A673 (cell line): ENCODE data around the gene METTL24. TPM values are rescaled to one million over a fixed set of nuclear protein-coding genes. Genes with fewer than 3 reads are reported as not detected.

Experiments
- BruUV-seq: library from RNA; stranded (reverse); fragments of 400-500 nt; replicated peaks from 2 replicates; lab custom pipeline; 2021; lab: Mats Ljungman, UMichigan
- CTCF ChIA-PET: fragments of 300-600 bp; sonication (Branson Sonifier 250); formaldehyde crosslinking; loops from one replicate; lab custom pipeline; 2022; ENCODE audit warnings: antibody characterized with exemption; lab: Charles Lee
- POLR2A ChIA-PET: fragments of 300-600 bp; sonication (Branson Sonifier 250); formaldehyde crosslinking; loops from one replicate; lab custom pipeline; 2022; ENCODE audit warnings: antibody characterized with exemption; ENCODE audit not compliant: low non-redundant PET; lab: Charles Lee
- DNase-seq: peaks from one replicate; pipeline ENCODE4 v3.0.0-alpha.2; 2015; ENCODE audit warnings: low spot score
- H3K27ac ChIP-seq: fragments of 200-600 bp; sonication (generic); 2 replicates; pipeline ENCODE4 v1.5.1; 2016; ENCODE audit warnings: mixed run types, low read depth, mild to moderate bottlenecking, mixed read lengths, antibody characterized with exemption, low read length; ENCODE audit not compliant: poor library complexity, severe bottlenecking
- H3K27me3 ChIP-seq: fragments of 200-600 bp; sonication (generic); replicated peaks from 2 replicates; pipeline ENCODE4 v1.6.1; 2017; ENCODE audit warnings: mixed run types, low read depth, mild to moderate bottlenecking, mixed read lengths, antibody characterized with exemption, low read length; ENCODE audit not compliant: insufficient read depth, poor library complexity
- H3K36me3 ChIP-seq: fragments of 200-600 bp; sonication (generic); 2 replicates; pipeline ENCODE4 v1.6.1; 2016; ENCODE audit warnings: mixed run types, mild to moderate bottlenecking, mixed read lengths, antibody characterized with exemption, low read length; ENCODE audit not compliant: insufficient read depth, poor library complexity, severe bottlenecking
- H3K4me1 ChIP-seq: fragments of 200-600 bp; sonication (generic); 2 replicates; pipeline ENCODE4 v1.6.1; 2017; ENCODE audit warnings: mixed run types, mild to moderate bottlenecking, mixed read lengths, antibody characterized with exemption, low read length; ENCODE audit not compliant: insufficient read depth, poor library complexity, severe bottlenecking
- H3K4me3 ChIP-seq: fragments of 200-600 bp; sonication (generic); 2 replicates; pipeline ENCODE4 v1.5.1; 2016; ENCODE audit warnings: low read depth, mixed run types, mild to moderate bottlenecking, mixed read lengths, low read length; ENCODE audit not compliant: poor library complexity, severe bottlenecking
- H3K9me3 ChIP-seq: fragments of 200-600 bp; sonication (generic); 2 replicates; pipeline ENCODE4 v1.6.1; 2016; ENCODE audit warnings: mixed run types, low read depth, mild to moderate bottlenecking, mixed read lengths, antibody characterized with exemption, low read length; ENCODE audit not compliant: poor library complexity, severe bottlenecking
- EZH2 ChIP-seq: fragments of 200-600 bp; sonication (generic); IDR thresholded peaks from 2 replicates; pipeline ENCODE4 v1.6.1; 2017; ENCODE audit warnings: borderline replicate concordance, low read depth, mild to moderate bottlenecking, mixed read lengths, antibody characterized with exemption, low read length; ENCODE audit not compliant: poor library complexity, severe bottlenecking
- intact Hi-C: fragments of 100-400 bp; cut with micrococcal nuclease; formaldehyde crosslinking; loops from one replicate; pipeline ENCODE4 v1.10.0; 2022; ENCODE audit not compliant: unreplicated experiment
- total RNA-seq: library from RNA; stranded (reverse); gene quantifications from 2 replicates; pipeline ENCODE4 v1.2.3, GENCODE V29; 2021
- TF ChIP-seq, protein P1 (sequence below): fragments of 300-800, 200-600 bp; sonication (generic); conservative IDR thresholded peaks from 2 replicates; pipeline ENCODE4 v1.5.1; 2017; ENCODE audit warnings: low read depth, mild to moderate bottlenecking, antibody characterized with exemption, low read length, moderate library complexity, mixed read lengths

METTL24 gene
- total RNA-seq, 1 experiment from 2014 or later: 6.4 TPM

DNA sequence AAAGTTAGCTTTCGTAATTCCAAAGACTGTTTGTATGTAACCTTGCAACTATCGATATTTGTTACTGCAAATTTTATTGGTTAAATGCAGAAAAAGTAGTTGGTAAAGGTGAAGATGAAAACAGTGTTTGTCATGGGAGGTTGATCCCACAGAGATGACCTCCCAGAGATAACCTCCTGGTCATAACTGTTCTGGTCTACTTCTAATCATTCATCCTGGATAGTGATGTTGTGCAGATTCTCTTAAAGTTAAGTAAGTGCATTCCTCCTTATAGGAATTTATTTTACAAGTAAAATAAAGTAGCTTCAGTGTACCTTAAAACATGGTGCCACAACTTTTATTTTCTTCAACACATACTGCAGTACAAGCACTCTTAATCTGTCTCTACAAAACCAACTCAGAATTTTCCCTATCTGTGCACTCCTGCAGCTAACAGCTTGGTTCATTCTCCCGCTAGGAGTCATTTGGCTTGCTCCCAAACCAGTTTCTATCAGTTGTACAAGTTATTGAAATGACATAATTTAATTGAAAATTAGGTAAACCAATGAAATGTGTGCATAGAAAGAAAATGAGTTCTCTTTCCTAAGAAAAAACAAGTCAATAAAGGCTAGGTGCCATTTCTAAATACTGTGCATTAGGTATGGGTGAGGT, 19.2 kb downstream of the METTL24 start:
- intact Hi-C loops: no loop called here
- no TSS peak for BruUV-seq
- ChIA-PET POLR2A (interaction anchor here (0.6 kb wide), 1 partner anchor 8 kb away, joined by 4 read pairs; no protein-coding TSS in a partner anchor), CTCF (no interaction called here)
- Histone ChIP-seq H3K4me1 (peaks cover 20% of the 10 kb centered on the region), H3K27ac (no peak overlapping the region), H3K9me3 (no peaks in the 10 kb centered on the region), H3K36me3 (no peaks in the 10 kb centered on the region), H3K4me3 (no peak overlapping the region), H3K27me3 (no peaks in the 10 kb centered on the region)
- no peak for DNase-seq
- no peak for TF ChIP-seq EZH2
- TF ChIP-seq, protein P1, sequence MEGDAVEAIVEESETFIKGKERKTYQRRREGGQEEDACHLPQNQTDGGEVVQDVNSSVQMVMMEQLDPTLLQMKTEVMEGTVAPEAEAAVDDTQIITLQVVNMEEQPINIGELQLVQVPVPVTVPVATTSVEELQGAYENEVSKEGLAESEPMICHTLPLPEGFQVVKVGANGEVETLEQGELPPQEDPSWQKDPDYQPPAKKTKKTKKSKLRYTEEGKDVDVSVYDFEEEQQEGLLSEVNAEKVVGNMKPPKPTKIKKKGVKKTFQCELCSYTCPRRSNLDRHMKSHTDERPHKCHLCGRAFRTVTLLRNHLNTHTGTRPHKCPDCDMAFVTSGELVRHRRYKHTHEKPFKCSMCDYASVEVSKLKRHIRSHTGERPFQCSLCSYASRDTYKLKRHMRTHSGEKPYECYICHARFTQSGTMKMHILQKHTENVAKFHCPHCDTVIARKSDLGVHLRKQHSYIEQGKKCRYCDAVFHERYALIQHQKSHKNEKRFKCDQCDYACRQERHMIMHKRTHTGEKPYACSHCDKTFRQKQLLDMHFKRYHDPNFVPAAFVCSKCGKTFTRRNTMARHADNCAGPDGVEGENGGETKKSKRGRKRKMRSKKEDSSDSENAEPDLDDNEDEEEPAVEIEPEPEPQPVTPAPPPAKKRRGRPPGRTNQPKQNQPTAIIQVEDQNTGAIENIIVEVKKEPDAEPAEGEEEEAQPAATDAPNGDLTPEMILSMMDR: no peak

DNA sequence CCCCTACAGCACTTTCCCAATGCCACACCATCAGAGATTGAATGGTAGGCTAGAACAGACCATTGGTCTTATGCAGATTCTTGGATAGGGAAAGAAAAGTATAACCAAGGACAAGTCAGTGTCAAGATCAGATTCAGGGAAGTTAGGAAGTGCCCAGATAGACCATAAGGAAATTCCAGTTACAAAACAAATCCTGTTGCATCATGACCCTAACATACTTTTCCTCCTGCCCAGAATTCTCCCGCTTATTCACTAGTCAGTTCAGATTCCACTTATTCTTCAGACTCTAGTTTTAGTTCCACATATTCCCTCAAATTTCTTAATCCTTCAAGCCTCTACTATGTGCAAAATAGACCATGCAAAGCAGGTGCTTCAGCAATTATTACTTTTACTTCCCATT, 20.7 kb downstream of the METTL24 start:
- intact Hi-C loops: no loop called here
- Histone ChIP-seq H3K27me3 (no peaks in the 10 kb centered on the region), H3K27ac (peak overlapping the region; percentile 16), H3K36me3 (no peaks in the 10 kb centered on the region), H3K4me1 (peaks cover 14% of the 10 kb centered on the region), H3K9me3 (no peaks in the 10 kb centered on the region), H3K4me3 (no peak overlapping the region)
- ChIA-PET CTCF (no interaction called here), POLR2A (no interaction called here)
- no TSS peak for BruUV-seq
- no peak for DNase-seq
- no peak for TF ChIP-seq EZH2
- TF ChIP-seq, protein P1: no peak

DNA sequence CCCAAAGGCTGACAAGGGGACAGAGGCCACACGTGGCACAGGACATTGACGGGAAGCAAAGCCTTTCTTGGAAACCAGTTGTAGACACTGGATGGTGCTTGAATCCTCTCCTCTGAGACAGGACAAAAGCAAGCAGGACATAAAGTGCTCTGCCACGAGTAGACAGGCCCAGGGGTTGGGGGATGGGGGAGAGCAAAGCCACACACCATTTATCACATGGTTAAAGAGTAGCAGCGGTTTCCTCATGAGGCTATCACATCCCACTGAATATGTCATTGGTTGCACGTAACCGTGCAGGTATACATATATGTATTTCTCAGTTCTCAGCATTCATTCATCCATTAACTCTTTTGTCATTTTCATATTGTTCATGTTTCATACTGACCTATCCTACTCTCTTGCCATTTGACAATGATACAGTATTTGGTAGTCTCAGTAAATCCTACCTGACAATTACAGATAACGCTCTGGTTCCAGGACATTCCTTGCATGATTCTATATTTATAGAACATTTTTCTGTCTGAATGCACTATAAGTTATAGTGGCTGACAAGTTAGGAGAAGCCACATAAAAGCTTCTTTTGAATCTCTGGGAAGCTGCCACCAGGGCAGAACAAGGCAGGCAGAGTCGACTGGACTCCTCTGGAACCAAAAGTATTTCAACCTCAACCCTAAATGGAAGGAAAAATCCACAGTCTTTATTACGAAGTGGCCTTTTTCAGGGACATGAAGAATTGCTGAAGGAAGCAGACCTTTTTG, 23.5 kb downstream of the METTL24 start:
- POLR2A ChIA-PET: interaction anchor here (0.6 kb wide), 1 partner anchor 14 kb away, joined by 3 read pairs; no protein-coding TSS in a partner anchor
- Histone ChIP-seq H3K27ac (peak overlapping the region; percentile 44), H3K4me3 (no peak overlapping the region), H3K4me1 (peaks cover 43% of the 10 kb centered on the region), H3K27me3 (no peaks in the 10 kb centered on the region), H3K36me3 (no peaks in the 10 kb centered on the region), H3K9me3 (no peaks in the 10 kb centered on the region)
- intact Hi-C loops: no loop called here
- no peak for DNase-seq
- TF ChIP-seq, protein P1: no peak
- TF ChIP-seq EZH2: no peak
- no TSS peak for BruUV-seq
- CTCF ChIA-PET: no interaction called here
